Mesenteric fat pad (tissue), 1 donor: Measurements from ENCODE around the gene MYH2. TPM values are rescaled to one million over a fixed set of nuclear protein-coding genes. Genes with fewer than 3 reads are reported as not detected.
"Not testable (repeated sequence)": the region's sequence is repeated elsewhere in the genome, so short reads cannot be mapped to it uniquely, and the experiment has no call there.

Experiments used
- DNase-seq: peaks from one replicate; pipeline ENCODE4 v3.0.0-alpha.2; 2020; ENCODE audit warnings: low spot score
- long read RNA-seq: library from polyadenylated mRNA; unstranded; transcript quantifications from one replicate; pipeline ENCODE4 v2.0.0, GENCODE V29; 2020
- total RNA-seq: library from RNA; stranded (reverse); fragmentation: NEBNext Ultra II Directional; extraction: Animal tissue kit (Norgen Biotek cat#: 25700); gene quantifications from one replicate; pipeline ENCODE4 v1.2.1, GENCODE V29; 2021
- donor health status: DM: yes; HTN: yes; CAD: no.

Gene MYH2
- not detected for total RNA-seq
- long read RNA-seq: 0 reads

DNA sequence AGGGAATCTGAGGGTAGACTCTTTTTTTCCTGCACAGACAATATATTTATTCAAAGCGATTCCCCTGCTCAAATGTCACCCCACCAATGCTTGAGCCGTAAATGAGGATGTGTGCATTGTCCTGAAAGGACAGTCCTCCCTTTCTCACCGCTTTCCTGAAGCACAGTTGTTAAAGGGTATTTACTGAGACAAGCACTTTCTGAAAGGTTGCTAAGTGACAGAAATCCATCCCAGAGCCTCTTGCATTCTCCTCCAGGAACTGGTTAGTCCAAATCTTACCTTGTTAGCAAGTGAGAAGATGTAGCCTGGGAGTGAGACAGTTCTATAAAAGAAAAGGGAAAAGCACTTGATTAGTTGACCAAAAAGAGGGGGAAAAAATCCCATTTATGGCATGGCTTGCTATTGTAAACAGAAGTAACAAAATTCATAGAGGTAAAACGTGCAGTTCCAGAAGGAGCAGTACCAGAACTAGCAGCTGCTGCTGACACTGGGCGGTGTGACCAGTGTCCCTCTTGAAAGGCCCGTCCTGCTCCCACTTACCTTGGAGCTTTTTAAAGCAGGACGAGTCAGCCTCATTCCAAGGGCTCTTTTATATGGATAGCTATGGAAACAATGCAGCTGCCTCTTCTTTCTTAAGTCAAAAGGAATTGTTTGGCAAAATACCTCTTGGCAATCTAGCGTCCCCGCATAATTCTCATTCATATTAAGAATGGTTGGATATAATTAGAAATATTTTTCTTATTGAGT lies at the start of gene MYH2:
Gene MYH2 (minus strand): TSS at position 563 of the 747 bp plus-strand sequence. CDS start 1,738 bp downstream, outside the sequence.
- DNase-seq: no peak

DNA sequence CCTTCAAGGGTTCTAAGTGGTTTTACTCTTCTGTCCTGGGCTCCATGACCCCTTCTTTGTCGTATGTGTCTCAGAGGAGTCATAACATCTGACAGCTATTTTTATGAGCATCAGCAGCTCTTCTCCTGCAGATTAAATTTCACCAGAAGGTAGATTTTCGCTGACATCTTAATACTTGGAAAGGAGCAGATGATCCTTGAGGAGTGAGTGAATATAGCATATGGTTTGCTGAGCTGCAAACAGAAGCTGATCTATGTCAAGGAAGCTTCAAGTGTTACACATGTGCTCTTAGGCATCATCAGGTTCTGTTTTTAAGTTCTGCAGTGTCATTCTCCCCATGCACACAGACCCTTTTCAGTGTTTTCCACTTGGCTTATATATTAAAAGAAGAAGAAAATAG lies 49.2 kb upstream of the MYH2 start:
- no peak for DNase-seq

DNA sequence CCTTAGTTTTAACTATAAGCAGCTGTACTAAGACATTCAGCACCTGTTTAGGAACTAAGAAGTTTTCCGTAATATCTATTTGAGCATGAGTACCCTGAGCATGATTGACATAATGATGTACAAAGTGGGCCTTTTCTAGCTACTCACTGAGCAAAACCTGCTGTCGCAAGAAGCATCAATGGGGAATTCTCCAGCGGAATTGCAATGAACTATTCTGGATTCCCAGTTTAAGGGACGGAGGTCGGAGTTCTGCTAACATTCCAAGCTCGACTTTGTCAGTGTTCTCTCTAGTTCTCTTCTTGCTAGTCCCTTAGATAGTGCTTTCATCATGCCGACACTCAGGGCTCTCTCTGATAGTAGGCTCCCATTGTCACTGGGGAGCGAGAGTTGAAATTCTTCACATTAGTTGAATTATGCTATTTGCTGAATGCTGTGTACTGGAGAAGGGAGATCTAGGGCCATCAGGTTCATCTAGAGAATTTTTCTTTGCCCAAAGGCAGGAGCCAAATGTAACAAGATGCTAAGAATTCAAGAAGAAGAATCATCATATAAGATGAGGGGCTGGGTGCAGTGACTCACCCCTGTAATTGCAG lies 40.2 kb upstream of the MYH2 start:
- DNase-seq: no peak

DNA sequence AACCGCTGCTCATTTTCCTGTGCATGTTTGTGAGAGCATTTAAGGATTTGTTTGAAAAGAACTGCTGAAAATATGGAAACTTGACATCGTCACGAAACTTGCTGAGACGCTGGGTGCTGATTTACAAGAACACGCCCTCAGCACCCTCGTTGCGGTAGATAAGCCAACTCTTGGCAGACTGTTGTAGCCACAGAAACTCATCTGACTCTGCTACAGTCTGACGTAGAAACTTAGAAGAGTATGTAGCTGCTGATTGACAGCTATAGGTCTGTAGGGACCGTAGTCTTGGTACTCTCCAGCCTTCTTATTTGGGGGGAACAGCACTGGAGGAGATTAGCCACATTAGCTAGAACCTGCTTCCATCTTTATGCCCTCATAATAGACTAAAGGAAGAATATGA lies 36.1 kb upstream of the MYH2 start:
- no peak for DNase-seq

DNA sequence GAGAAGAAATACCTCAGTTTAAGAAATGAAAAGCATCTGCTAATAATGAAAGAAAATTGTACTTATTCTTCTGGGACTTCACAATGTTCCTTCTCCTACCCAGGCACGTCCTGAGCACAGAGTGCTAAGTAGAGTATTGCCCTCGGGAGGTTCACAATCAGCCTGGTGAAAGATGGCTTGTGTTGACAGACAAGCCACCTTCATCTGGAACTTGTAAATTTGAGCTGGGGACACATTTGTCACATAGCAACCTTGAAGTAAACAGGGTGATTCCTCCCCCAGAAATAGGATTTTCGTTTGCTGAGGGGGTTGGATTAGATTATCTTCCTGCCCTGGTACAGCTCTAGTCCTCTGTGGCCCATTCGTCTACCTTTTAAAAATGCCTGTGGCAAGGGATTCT lies 34.4 kb upstream of the MYH2 start:
- no peak for DNase-seq

DNA sequence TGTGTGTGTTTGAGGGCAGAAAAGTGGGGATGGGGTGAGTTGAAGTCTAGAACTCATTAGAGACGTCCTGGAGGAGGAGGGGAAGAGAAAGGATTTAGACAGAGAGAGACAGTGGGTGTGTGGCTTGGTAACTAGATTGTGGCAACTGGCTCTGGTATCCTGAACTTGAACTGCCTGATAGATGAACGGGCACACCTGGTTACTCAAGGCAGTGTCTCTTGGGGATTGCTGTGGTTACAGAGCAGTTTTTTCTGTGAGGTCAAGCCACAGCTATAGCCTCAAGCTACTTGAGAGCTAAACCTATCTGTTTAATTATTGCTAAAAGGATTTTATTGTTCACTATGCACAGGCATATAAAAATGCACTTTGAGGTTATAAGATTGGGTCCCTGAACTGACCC lies 29.8 kb upstream of the MYH2 start:
- DNase-seq: no peak

DNA sequence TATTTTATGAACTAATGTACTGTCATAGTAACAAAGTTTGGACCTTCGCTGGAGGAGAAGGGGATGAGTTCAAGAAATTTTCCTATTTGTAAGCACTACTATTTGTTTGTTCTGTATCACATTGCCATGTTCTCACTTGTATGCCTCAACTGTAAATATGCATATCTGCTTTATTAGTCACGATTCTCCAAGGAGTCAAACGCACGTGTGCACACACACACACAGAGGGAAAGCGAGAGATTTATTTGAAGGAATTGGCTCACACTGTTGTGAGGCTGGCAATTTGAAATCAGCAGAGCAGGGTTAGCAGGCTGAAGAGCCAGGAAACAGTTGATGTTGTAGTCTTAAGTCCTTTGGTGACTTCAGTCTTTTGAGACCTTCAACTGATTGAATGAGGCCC lies 24.9 kb upstream of the MYH2 start:
- no peak for DNase-seq

DNA sequence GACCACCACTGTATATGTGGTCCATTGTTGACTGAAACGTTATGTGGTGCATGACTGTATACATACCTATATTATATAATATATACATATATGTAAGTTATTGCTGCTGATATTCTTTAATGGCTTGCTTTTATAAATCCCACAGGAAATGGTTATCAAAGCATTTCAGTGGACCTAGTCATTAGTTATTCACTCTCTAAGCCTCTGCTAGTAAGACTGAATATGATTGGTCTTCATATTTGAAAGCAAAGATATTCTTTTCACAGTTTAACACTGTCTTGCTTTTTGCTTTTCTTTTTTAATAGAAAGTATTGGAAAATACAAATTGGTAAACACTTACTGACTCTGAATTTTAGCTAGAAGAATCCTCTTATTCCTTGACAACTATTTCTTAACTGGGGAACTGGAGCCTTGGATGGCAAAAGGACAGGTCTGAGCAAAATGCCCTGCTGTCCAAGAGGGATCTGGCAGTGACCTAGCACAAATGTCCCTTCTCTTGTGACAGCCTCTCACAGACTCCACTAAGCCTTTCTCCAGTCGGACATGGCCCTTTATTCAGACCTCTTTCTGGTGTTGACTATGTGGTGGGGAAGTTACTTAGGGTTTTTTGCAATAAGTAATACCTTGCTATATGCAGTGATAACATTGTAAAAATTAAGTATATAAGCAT lies 14.7 kb upstream of the MYH2 start:
- no peak for DNase-seq

DNA sequence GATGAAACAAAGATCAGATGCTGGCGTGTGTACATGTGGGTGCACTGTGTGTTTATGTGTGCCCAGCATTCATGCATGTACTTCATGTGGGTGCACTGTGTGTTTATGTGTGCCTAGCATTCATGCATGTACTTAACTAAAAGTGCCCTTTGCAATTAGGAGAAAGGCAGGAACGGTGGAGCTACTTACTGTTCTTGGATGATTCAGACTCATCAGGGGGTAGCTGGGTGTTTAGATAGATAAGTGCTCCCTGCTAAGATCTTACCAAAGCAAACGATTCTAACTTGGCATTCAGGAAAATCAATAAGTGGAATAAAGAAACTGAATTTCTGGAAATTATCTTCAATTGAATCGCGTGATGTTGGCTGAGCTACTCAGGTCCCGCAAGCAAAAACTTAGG lies 8.6 kb upstream of the MYH2 start:
- no peak for DNase-seq

DNA sequence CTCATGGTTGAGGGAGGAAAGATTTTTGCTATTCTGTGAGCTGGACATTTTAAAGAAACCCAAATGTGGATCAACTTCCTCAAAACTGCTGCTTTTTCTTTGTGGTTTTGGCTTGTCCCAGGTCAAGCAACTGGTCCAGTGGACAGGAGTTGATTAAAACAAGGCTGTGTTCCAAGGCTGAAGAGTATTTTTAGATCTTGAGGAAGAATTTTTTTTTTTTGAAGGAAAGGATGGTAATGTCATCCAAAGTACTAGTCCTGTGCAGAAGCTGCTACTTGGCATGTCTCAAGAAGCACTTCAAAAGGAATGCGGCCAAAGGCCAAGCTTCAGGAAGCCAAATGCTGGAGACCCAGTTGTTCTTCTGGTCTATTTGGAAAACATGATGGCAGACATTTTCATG lies 8.0 kb upstream of the MYH2 start:
- DNase-seq: no peak

DNA sequence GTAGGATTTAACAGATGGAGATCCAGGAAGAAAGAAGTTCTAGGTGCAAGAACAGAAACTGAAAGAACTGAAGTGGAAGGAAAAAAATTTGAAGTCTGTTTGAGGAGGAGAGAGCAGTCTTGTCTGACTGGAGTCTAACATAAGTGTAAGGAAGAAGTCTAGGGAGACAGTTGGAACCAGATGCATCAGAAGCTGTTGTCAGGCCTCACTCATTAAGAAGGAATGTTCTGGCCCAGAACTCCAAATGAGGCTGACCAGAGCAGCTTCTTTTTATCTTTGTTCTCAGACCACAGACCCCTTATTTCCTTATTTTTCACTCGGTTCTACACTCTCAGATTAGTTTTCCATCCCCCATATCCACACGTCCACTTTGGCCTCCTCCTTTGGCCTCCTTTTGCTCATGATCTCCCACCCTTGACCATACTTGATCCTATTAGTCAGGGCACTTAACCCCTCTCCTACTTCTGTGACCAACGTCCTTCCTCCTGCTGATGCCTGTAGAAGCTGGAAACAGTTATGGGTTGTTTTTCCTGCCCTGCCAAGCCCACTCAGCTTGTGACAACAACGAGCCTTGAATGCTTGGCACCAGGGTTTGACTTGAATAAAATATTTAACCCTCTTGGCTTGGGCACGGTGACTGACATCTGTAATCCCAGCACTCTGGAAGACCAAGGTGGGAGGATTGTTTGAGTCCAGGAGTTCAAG lies 7.0 kb upstream of the MYH2 start:
- no peak for DNase-seq

DNA sequence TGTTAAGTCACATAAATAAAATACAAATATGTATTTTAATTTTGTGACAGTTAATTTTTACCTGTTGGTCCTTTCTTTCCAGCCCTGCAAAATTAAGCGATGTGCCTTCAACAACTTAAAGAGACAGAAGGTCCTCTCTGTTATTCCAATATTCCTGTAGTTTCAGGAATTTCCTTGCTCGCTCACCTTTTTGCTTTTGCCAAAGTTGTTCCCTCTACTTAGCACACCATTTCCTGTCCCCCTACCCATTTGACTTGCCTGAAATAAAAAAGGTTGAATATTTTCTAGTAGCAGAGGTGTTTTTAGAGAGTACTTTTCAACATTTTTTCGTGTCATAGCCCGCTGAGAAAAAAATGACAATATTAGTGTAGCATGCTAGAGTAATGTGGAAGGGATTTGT lies 556 bp upstream of the MYH2 start:
- no peak for DNase-seq

DNA sequence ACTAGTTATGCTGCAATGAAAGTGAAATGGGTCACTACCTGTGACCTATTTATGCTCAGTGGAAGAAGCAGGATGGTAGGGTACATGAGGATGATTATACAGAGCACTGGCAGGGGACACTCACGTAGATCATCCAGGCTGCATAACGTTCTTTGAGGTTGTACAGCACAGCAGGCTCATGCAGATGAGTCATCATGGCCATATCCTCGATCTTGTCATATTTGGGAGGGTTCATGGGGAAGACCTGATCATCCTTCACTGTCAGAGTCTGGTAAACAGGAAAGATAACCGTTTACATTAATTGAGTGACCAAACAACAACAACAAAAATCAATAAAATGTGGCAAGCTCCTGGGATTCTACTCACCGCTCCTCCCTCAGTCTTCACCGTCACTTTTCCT lies 2.1 kb downstream of the MYH2 start:
- no peak for DNase-seq

DNA sequence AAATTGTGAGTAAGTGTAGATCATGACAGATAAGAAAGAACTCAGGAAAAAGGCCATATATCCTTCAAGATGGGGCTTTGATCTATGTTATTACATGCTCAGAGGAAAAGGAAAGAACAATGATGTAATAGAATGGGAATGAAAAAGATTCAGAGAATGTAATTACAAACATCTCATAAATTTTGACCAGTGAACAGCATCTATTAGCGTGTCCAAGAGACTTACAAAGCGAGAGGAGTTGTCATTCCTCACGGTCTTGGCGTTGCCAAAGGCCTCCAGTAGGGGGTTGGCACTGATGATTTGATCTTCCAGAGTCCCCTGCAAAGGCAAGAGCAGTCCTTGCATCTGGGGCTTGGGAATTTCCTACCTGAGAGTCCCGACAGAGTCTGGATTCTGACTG lies 6.0 kb downstream of the MYH2 start:
- not testable (repeated sequence) for DNase-seq

DNA sequence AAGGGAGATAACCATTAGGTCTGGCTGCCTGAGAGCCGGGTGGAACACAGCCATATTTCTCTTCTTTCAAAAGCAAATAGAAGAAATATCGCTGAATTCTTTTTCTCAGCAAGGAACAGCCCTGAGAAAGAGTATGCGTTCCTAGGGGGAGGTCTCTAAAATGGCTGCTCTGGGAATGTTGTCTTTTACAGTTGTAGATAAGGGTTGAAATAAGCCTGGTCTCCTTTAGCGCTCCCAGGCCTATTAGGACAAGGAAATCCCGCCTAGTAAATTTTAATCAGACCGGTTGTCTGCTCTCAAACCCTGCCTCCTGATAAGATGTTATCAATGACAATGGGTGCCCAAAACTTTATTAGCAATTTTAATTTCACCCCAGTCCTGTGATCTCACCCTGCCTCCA lies 8.3 kb downstream of the MYH2 start:
- DNase-seq: not testable (repeated sequence)

DNA sequence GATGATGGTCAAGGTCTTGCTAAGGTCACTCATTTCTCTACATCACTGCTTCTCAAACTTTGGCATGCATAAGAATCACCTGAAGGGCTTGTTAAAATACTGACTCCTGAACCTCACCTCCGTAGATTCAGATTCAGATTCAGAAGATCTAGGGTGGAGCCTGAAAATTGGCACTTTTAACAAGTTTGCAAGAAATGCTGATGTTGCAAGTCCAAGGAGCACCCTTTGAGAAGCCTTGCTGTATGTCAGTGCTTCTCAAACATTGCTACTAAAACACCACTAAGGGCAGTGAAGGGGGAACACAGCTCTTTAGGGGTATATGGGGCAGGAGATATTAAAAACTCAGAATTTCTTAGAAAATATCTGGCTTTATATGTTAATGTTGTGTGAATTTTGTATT lies 17.4 kb downstream of the MYH2 start:
- DNase-seq: no peak

DNA sequence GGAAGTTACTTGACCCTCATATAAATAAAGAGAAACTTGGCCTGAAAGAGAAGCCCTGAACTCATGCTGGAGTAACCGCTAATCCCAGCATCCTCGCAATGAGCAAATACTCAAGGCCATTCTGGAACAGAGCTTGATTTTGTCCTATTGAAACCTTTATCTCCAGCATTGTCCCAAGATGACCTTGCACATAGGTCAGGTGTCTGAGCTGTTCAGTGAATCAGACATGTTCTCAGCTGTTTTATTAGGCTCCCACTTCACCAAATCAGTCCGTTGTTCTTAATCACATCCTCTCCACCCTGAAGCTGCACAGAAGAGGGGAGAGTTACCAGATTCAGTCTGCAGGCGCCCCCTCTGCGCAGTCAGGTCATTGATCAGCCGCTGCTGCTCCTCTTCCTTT lies 22.0 kb downstream of the MYH2 start:
- DNase-seq: no peak

DNA sequence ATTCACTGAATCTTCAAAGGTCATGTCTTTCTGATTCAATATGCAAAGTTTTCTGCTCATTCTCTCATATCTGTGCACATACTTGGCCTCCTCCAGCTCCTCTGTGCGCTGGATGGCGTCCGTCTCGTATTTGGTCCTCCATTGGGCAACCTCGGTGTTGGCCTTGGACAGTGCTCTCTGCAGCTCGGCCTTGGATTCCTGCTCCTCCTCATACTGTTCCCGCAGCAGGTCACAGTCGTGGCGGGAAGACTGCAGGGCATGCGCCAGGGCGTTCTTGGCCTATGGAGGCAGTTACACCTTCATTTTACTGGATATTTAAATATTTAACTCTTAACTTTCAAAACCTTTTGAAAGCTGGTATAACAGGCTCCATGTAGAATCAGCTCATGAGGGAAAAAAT lies 22.9 kb downstream of the MYH2 start:
- no peak for DNase-seq

DNA sequence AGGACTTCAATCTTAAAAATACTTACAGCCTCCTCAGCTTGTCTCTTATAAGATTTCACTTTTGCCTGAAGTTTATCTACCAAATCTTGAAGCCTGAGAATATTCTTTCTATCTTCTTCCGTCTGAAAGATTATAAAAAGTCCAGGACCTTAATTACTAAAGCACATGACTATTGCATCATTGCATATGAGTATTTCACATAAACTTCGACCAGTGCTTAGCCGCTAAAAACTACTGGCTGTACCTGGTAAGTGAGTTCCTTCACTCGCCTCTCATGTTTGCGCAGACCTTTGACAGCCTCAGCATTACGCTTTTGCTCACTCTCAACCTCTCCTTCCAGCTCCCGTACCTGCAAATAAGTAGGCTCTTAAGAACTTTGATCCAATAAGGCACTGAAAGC lies 26.4 kb downstream of the MYH2 start:
- no peak for DNase-seq

DNA sequence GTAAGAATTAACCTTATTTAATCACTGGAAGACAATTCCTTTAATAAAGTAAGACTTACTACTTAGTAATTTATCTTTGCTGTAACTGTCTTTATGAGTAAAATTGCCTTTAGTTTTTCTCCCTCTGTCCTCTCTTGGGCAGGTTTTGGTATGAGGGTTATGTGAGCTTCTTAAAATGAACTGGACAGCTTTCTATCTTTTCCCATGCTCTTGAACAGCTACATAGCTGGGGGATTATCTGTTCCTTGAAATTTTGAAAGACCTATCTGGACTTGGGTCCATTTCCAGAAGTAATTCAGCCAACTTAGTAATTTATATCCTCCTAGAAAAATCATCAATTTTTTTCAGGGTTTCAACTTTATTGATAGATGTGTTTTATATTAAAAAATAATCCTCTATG lies 27.5 kb downstream of the MYH2 start:
- DNase-seq: no peak

DNA sequence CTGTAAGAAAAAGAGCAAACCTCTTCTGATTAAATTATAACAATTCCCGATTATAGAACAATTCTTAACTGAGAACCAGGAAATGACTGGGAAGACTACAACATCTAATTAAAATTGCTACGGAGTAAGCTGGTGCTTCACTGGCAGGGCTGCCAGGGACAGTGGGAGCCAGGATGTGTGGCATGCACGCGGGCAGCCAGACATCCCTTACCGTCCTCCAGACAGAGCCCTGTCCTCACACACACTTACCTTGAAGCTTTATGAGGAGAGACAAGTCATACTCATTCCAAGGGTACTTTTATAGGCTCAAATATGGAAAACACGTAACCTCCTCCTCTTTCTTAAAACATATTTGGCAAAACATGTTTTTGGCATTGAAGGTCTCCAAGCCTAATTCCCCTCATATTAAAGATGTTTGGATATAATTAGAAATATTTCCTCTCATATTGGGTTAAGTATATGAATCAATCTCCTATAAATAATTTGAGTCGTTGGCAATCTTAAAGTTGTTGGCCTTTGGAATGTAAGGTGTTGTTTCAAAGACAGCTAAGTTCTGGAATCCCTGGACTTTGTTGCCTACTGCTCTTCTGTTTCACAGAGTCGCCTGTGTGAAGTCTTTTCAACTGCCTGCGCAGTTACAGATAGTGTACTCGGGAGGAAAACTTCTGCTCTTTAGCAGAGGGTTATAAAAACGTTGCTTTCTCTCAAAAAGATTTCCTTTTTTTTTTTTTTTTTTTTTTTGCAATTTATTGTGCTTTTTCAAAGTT lies 31.0 kb downstream of the MYH2 start, which contains the start of gene MYH1:
Gene MYH1 (minus strand): TSS at position 272 of the 767 bp plus-strand sequence. CDS start 1,900 bp downstream, outside the sequence.
- DNase-seq: no peak
